HL-60 (cell line): ENCODE measurements around the gene CDH3.

ENCODE experiments used
- DNase-seq, 2 experiments: peaks; one replicate each; pipeline ENCODE4 v3.0.0-alpha.2; 2010 to 2020; ENCODE audit warnings: low read depth in 1 of 2, low spot score in 1 of 2
- H3K27ac ChIP-seq: fragments of 250-450 bp; sonication (Bioruptor Pico); replicated peaks from 2 replicates; pipeline ENCODE4 v1.5.1; 2020; ENCODE audit warnings: mild to moderate bottlenecking, moderate library complexity
- H3K27me3 ChIP-seq: fragments of 250-450 bp; sonication (Bioruptor Pico); 2 replicates; pipeline ENCODE4 v1.5.1; 2021; ENCODE audit warnings: mild to moderate bottlenecking, moderate library complexity; ENCODE audit not compliant: insufficient read depth, poor library complexity, severe bottlenecking
- H3K4me3 ChIP-seq: replicated peaks from 2 replicates; pipeline ENCODE4 v1.5.1; 2011; ENCODE audit warnings: mild to moderate bottlenecking, control low read depth, low read length; ENCODE audit not compliant: insufficient read depth
- GABPA ChIP-seq: IDR thresholded peaks from 2 replicates; pipeline ENCODE4 v1.6.1; 2012; ENCODE audit warnings: low read depth
- POLR2AphosphoS5 ChIP-seq: IDR thresholded peaks from 2 replicates; pipeline ENCODE4 v1.6.1; 2012; ENCODE audit warnings: low read depth
- SPI1 ChIP-seq: IDR thresholded peaks from 2 replicates; pipeline ENCODE4 v1.6.1; 2012; ENCODE audit warnings: low read depth, mild to moderate bottlenecking, borderline replicate concordance
- TF ChIP-seq, protein P1 (sequence below): IDR thresholded peaks from one replicate; pipeline ENCODE4 v1.5.1; 2011; ENCODE audit warnings: low read length, control low read depth, inconsistent platforms; ENCODE audit not compliant: insufficient read depth
- TF ChIP-seq, protein P2 (sequence below): IDR thresholded peaks from 2 replicates; pipeline ENCODE4 v1.6.1; 2012; ENCODE audit warnings: low read depth; ENCODE audit not compliant: insufficient replicate concordance

CDH3 gene

DNA sequence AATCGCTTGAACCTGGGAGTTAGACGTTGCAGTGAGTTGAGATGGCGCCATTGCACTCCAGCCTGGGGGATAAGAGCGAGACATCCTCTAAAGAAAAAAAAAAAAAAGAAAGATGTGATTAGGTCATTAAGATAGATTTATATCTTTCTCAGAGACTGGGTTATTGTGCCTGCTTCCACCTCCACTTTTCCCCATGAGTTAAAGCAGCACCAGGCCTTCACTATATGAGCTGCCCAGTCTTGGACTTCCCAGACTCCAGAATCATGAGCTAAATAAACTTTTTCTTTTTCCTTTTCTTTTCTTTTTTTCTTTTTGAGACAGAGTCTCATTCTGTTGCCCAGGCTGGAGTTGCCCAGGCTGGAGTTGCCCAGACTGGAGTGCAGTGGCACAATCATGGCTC, 72.6 kb downstream of the CDH3 start:
- H3K27ac ChIP-seq = no peak overlapping the region
- no peak overlapping the region for H3K4me3 ChIP-seq
- TF ChIP-seq POLR2AphosphoS5 (no peak), GABPA (no peak), SPI1 (no peak)
- TF ChIP-seq, protein P1, sequence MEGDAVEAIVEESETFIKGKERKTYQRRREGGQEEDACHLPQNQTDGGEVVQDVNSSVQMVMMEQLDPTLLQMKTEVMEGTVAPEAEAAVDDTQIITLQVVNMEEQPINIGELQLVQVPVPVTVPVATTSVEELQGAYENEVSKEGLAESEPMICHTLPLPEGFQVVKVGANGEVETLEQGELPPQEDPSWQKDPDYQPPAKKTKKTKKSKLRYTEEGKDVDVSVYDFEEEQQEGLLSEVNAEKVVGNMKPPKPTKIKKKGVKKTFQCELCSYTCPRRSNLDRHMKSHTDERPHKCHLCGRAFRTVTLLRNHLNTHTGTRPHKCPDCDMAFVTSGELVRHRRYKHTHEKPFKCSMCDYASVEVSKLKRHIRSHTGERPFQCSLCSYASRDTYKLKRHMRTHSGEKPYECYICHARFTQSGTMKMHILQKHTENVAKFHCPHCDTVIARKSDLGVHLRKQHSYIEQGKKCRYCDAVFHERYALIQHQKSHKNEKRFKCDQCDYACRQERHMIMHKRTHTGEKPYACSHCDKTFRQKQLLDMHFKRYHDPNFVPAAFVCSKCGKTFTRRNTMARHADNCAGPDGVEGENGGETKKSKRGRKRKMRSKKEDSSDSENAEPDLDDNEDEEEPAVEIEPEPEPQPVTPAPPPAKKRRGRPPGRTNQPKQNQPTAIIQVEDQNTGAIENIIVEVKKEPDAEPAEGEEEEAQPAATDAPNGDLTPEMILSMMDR = no peak
- TF ChIP-seq, protein P2, sequence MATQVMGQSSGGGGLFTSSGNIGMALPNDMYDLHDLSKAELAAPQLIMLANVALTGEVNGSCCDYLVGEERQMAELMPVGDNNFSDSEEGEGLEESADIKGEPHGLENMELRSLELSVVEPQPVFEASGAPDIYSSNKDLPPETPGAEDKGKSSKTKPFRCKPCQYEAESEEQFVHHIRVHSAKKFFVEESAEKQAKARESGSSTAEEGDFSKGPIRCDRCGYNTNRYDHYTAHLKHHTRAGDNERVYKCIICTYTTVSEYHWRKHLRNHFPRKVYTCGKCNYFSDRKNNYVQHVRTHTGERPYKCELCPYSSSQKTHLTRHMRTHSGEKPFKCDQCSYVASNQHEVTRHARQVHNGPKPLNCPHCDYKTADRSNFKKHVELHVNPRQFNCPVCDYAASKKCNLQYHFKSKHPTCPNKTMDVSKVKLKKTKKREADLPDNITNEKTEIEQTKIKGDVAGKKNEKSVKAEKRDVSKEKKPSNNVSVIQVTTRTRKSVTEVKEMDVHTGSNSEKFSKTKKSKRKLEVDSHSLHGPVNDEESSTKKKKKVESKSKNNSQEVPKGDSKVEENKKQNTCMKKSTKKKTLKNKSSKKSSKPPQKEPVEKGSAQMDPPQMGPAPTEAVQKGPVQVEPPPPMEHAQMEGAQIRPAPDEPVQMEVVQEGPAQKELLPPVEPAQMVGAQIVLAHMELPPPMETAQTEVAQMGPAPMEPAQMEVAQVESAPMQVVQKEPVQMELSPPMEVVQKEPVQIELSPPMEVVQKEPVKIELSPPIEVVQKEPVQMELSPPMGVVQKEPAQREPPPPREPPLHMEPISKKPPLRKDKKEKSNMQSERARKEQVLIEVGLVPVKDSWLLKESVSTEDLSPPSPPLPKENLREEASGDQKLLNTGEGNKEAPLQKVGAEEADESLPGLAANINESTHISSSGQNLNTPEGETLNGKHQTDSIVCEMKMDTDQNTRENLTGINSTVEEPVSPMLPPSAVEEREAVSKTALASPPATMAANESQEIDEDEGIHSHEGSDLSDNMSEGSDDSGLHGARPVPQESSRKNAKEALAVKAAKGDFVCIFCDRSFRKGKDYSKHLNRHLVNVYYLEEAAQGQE = no peak
- DNase-seq = no peak
- no peaks in the 10 kb centered on the region for H3K27me3 ChIP-seq

GRCh38 chr16:68718590-68718989, 73.5 kb downstream of the CDH3 start:
- Histone ChIP-seq H3K27me3 (no peaks in the 10 kb centered on the region), H3K4me3 (no peak overlapping the region), H3K27ac (no peak overlapping the region)
- DNase-seq = no peak
- no peak for TF ChIP-seq SPI1

DNA sequence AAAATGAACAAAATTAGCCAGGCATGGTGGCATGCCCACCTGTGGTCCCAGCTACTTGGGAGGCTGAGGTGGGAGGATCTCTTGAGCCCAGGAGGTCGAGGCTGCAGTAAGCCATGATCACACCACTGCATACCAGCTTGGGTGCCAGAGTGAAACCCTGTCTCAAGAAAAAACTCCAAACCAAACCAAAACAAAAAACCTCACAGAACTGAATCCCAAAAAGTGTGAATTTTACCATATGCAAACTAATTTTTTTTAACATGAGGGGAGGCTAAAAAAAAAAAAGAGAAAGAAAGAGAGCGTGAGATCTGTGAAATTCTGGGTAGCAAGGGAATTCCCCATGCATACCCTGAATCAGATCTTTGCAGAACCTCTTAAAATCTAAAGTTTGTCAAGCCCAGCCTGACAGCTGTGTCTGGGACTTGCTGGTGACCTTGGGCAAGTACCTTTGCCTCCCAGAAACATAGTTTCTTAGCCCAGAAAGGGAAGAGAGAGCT, 74.9 kb downstream of the CDH3 start:
- H3K27me3 ChIP-seq = no peaks in the 10 kb centered on the region
- TF ChIP-seq POLR2AphosphoS5 (no peak), GABPA (no peak), SPI1 (no peak)
- TF ChIP-seq, protein P2 = no peak
- TF ChIP-seq, protein P1 = no peak
- no peak overlapping the region for H3K27ac ChIP-seq
- no peak for DNase-seq
- no peak overlapping the region for H3K4me3 ChIP-seq

DNA sequence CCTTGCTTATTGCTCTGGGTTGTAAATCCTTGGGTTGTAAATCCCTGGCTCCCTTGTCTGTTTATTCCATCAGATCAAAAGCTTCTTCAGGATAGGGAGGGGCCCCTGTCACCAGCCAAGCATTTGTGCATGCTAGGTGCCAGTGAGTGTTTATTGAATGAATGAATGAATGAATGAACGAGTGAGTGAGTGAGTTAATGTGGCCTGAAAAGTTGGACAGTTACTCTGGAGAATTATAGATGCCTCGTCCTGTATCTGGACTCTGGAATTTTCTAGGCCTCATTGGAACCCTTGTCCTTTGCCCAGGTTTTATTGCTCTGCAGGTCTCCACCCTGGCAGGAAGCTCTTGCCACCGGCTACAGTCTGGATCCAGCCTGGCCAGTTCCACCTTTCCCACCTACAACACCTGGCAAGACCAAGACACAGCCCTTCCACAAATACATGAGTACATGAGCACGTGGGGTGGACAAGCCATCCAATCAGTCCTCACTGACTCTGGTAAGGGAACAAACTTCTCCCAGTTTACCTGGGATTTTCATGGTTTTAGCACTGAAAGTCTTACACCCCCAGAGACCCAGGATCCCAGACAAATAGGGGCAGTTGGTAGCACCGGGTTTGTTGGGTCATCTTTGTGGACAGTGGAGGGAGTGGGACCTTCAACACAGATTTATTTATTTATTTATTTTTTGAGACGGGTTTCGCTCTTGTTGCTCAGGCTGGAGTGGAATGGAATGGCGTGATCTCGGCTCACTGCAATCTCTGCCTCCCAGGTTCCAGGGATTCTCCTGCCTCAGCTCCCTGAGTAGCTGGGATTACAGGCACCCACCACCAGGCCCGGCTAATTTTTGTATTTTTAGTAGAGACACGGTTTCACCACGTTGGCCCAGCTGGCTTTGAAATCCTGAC, 77.3 kb downstream of the CDH3 start:
- TF ChIP-seq, protein P2 = no peak
- no peak for TF ChIP-seq SPI1
- TF ChIP-seq POLR2AphosphoS5 = no peak
- no peak for TF ChIP-seq GABPA
- TF ChIP-seq, protein P1 = no peak
- Histone ChIP-seq H3K27ac (no peak overlapping the region), H3K27me3 (no peaks in the 10 kb centered on the region), H3K4me3 (no peak overlapping the region)
- DNase-seq = no peak
